HepG2 (cell line): ENCODE data around the gene BBOF1. TPM values are rescaled to one million over a fixed set of nuclear protein-coding genes. Genes with fewer than 3 reads are reported as not detected.
A peak's percentile ranks its signal among the peaks of the same experiment; 100 is the strongest.

ENCODE experiments used
- ATAC-seq: fragments of 200-7000 bp; cut with Tn5 transposase; 3 replicates; pipeline ENCODE4 v1.9.1; 2020; ENCODE audit warnings: mild to moderate bottlenecking, moderate library complexity
- BruUV-seq: library from RNA; stranded (reverse); fragments of 400-500 nt; replicated peaks from 2 replicates; lab custom pipeline; 2021; lab: Mats Ljungman, UMichigan
- CTCF ChIA-PET: fragments of 300-600 bp; formaldehyde crosslinking; extraction: SDS; loops from one replicate; lab custom pipeline; 2021; ENCODE audit warnings: low total read pairs, inconsistent platforms, low intra/inter-chr PET ratio; lab: Yijun Ruan, JAX
- POLR2A ChIA-PET: fragments of 350-600 bp; sonication (Branson Sonifier 250); formaldehyde crosslinking; loops from one replicate; lab custom pipeline; 2020; ENCODE audit warnings: antibody characterized with exemption, inconsistent platforms; lab: Yijun Ruan, JAX
- DNase-seq: peaks from one replicate; pipeline ENCODE4 v3.0.0-alpha.2; 2015; ENCODE audit warnings: low spot score
- FAIRE-seq: peaks from 3 replicates; lab custom pipeline; 2011; peaks lifted over from hg19 to GRCh38; lab: Jason Lieb, UNC
- H2AFZ ChIP-seq: one replicate; pipeline ENCODE4 v1.6.1; 2011; ENCODE audit warnings: low read length, inconsistent platforms
- H3K27ac ChIP-seq: fragments of 300-600 bp; 3 replicates; pipeline ENCODE4 v1.8.0; 2011; ENCODE audit warnings: mixed run types, mild to moderate bottlenecking, mixed read lengths, low read length, inconsistent platforms; ENCODE audit not compliant: insufficient read depth; ENCODE audit errors: extremely low read length
- H3K27me3 ChIP-seq, 2 experiments: fragments of 200-600 bp in 1 of 2; 2 replicates in 1 of 2; 3 replicates in 1 of 2; pipeline versions ENCODE4 v1.6.0 to v1.8.0; 2011; ENCODE audit warnings: low read length in 2 of 2, mild to moderate bottlenecking in 2 of 2, moderate library complexity in 2 of 2, inconsistent platforms in 1 of 2; ENCODE audit not compliant: insufficient read depth in 2 of 2, control insufficient read depth in 1 of 2
- H3K36me3 ChIP-seq, 2 experiments: fragments of 200-600 bp in 1 of 2; replicated peaks in 1 of 2; 2 replicates in 1 of 2; 3 replicates in 1 of 2; pipeline versions ENCODE4 v1.5.1 to v1.8.0; 2011; ENCODE audit warnings: low read length in 2 of 2, inconsistent platforms in 1 of 2; ENCODE audit not compliant: insufficient read depth in 2 of 2, control insufficient read depth in 1 of 2
- H3K4me1 ChIP-seq: 2 replicates; pipeline ENCODE4 v1.5.1; 2012; ENCODE audit warnings: low read length, inconsistent platforms; ENCODE audit not compliant: insufficient read depth
- H3K4me2 ChIP-seq: 2 replicates; pipeline ENCODE4 v1.6.0; 2011; ENCODE audit warnings: low read depth, low read length, inconsistent platforms
- H3K4me3 ChIP-seq, 3 experiments: fragments of 200-600 bp in 1 of 3; sonication (generic), shearing (Covaris generic) in 1 of 3; replicated peaks in 1 of 3; 2 replicates each; pipeline ENCODE4 v1.5.1; 2011 to 2016; ENCODE audit warnings: low read length in 3 of 3, inconsistent platforms in 2 of 3, low read depth in 2 of 3, mild to moderate bottlenecking in 2 of 3, control low read depth in 1 of 3, mixed read lengths in 1 of 3; ENCODE audit not compliant: insufficient read depth in 1 of 3
- H3K79me2 ChIP-seq: one replicate; pipeline ENCODE4 v1.6.1; 2011; ENCODE audit warnings: low read length, inconsistent platforms; ENCODE audit not compliant: insufficient read depth
- H3K9ac ChIP-seq: 2 replicates; pipeline ENCODE4 v1.6.0; 2011; ENCODE audit warnings: mild to moderate bottlenecking, low read depth, low read length, inconsistent platforms; ENCODE audit not compliant: insufficient read depth
- H3K9me3 ChIP-seq: 2 replicates; pipeline ENCODE4 v1.5.1; 2012; ENCODE audit warnings: mild to moderate bottlenecking, low read length
- H4K20me1 ChIP-seq: 2 replicates; pipeline ENCODE4 v1.6.0; 2011; ENCODE audit warnings: inconsistent platforms, mild to moderate bottlenecking, low read length, moderate library complexity; ENCODE audit not compliant: insufficient read depth
- BORCS8-MEF2B ChIP-seq: sonication (generic); formaldehyde crosslinking; IDR thresholded peaks from 2 replicates; pipeline ENCODE4 v1.8.0; 2022; ENCODE audit warnings: mild to moderate bottlenecking, missing genetic modification reagents
- CHCHD3 ChIP-seq: sonication (generic); formaldehyde crosslinking; IDR thresholded peaks from 2 replicates; pipeline ENCODE4 v1.8.0; 2022; ENCODE audit warnings: mild to moderate bottlenecking, missing genetic modification reagents, moderate library complexity
- GABPB1 ChIP-seq: IDR thresholded peaks from 2 replicates; pipeline ENCODE4 v1.6.1; 2016; ENCODE audit warnings: mild to moderate bottlenecking, missing genetic modification reagents, moderate library complexity, missing compliant biosample characterization
- KAT7 ChIP-seq: IDR thresholded peaks from 2 replicates; pipeline ENCODE4 v1.6.1; 2018; ENCODE audit warnings: borderline replicate concordance, missing compliant biosample characterization
- MAFF ChIP-seq: IDR thresholded peaks from 2 replicates; pipeline ENCODE4 v1.6.1; 2011; ENCODE audit warnings: low read depth, low read length, improper control_type of control experiment
- MAFK ChIP-seq, 2 experiments: IDR thresholded peaks in 1 of 2; conservative IDR thresholded peaks in 1 of 2; 2 replicates each; pipeline ENCODE4 v1.6.1; 2011; ENCODE audit warnings: improper control_type of control experiment in 2 of 2, low read length in 2 of 2
- PCBP2 ChIP-seq: fragments of 200-400 bp; formaldehyde crosslinking; optimal IDR thresholded peaks from 2 replicates; pipeline ENCODE3; 2018; ENCODE audit warnings: low read length, low read depth; ENCODE audit not compliant: poor library complexity, severe bottlenecking
- RNF2 ChIP-seq: fragments of 450-650 bp; conservative IDR thresholded peaks from 2 replicates; pipeline ENCODE4 v1.6.1; 2016; ENCODE audit warnings: low read depth
- TBX3 ChIP-seq: fragments of 450-650 bp; IDR thresholded peaks from 2 replicates; pipeline ENCODE4 v1.6.1; 2017; ENCODE audit warnings: antibody characterized with exemption, mild to moderate bottlenecking, inconsistent platforms, borderline replicate concordance
- ZNF543 ChIP-seq: sonication (generic); formaldehyde crosslinking; IDR thresholded peaks from 2 replicates; pipeline ENCODE4 v1.4.0; 2020; ENCODE audit warnings: mild to moderate bottlenecking, missing genetic modification reagents
- ZNF841 ChIP-seq: sonication (generic); formaldehyde crosslinking; IDR thresholded peaks from 2 replicates; pipeline ENCODE4 v1.8.1; 2023; ENCODE audit warnings: missing genetic modification reagents, borderline replicate concordance
- WGBS: methylation state at CpG from one replicate; pipeline ENCODE4 v1.1.6; 2017; ENCODE audit warnings: low lambda C conversion rate; 5-methylcytosine and 5-hydroxymethylcytosine counted together
- in situ Hi-C: cut with HindIII; loops from 2 replicates; pipeline ENCODE4 v1.10.0; 2017; ENCODE audit warnings: low pct_unique_long_range_greater_than_20kb; ENCODE audit not compliant: extremely low pct_ligation_motif_present
- intact Hi-C: fragments of 100-400 bp; cut with micrococcal nuclease; formaldehyde crosslinking; loops from one replicate; pipeline ENCODE4 v1.10.0; 2022; ENCODE audit not compliant: unreplicated experiment
- polyA plus RNA-seq, 8 experiments: library from polyadenylated mRNA; depleted of rRNA in 3 of 8; stranded (reverse) in 7 of 8; unstranded in 1 of 8; fragments of >200 nt; fragmentation: Illumina TruSeq in 4 of 8; extraction: Trizol in 4 of 8; gene quantifications; 2 replicates each; pipeline versions ENCODE4 v1.2.1 to v1.2.3, GENCODE V29; 2011 to 2016; ENCODE audit warnings: low read depth in 4 of 8, missing spikeins in 1 of 8, mixed read lengths in 1 of 8; ENCODE audit not compliant: insufficient read depth in 1 of 8
- total RNA-seq, 5 experiments: library from RNA; depleted of rRNA; stranded (reverse); fragments of >200 nt; fragmentation: Illumina TruSeq; extraction: Trizol; gene quantifications; 2 replicates each; pipeline ENCODE4 v1.2.3, GENCODE V29; 2016; ENCODE audit warnings: low read depth in 1 of 5
- TF ChIP-seq, protein P1 (sequence below): sonication (generic); formaldehyde crosslinking; IDR thresholded peaks from 2 replicates; pipeline ENCODE4 v1.8.1; 2023; ENCODE audit warnings: missing genetic modification reagents, inconsistent platforms, borderline replicate concordance

The BBOF1 gene
- total and polyA plus RNA-seq, 2 of the 13 experiments (the other 11 are each of a cell fraction or from before 2014, with no cell fraction given): 1.6 to 2.3 TPM

DNA sequence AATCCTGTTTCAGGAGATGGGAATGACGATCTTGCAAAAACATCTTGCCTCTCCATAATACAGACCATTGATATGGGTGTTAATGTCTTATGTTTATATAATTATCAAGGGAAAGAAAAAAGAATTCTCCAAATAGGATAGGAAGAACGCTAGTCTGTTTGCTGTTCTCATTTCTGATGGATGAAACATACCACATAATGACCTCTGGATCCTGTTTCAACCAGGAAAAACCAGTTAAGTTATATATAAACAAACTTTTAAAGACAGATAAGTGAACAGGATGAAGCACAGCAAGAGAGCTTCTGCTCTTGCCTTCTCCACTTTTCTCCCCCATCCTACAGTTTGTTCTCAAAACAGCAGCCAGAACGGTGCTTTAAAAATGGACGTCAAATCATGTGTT, 41.3 kb upstream of the BBOF1 start:
- no peak overlapping the region for H3K27ac ChIP-seq
- intact Hi-C loops: no loop called here
- TF ChIP-seq ZNF841: no peak
- TF ChIP-seq RNF2: no peak
- TF ChIP-seq PCBP2: no peak
- TF ChIP-seq GABPB1 (CRISPR knock-in tag): no peak
- TF ChIP-seq ZNF543 (CRISPR knock-in tag): no peak
- no peak for TF ChIP-seq CHCHD3 (CRISPR knock-in tag)
- TF ChIP-seq MAFK (conservative IDR thresholded peaks at IDR 0.05 in 1 of 2, IDR thresholded peaks at IDR 0.05 in 1 of 2; ENCODE audit: low read length in 2 of 2): peak; percentile 50 to 71
- no peak for TF ChIP-seq TBX3
- TF ChIP-seq KAT7 (CRISPR knock-in tag): no peak
- TF ChIP-seq, protein P1, sequence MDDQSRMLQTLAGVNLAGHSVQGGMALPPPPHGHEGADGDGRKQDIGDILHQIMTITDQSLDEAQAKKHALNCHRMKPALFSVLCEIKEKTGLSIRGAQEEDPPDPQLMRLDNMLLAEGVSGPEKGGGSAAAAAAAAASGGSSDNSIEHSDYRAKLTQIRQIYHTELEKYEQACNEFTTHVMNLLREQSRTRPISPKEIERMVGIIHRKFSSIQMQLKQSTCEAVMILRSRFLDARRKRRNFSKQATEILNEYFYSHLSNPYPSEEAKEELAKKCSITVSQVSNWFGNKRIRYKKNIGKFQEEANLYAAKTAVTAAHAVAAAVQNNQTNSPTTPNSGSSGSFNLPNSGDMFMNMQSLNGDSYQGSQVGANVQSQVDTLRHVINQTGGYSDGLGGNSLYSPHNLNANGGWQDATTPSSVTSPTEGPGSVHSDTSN: no peak
- 0 out of 2 replicates have a peak, but pooled peaks have one; percentile 19 for TF ChIP-seq MAFF
- TF ChIP-seq BORCS8-MEF2B (CRISPR knock-in tag): no peak
- H3K36me3 ChIP-seq: peaks cover 15 to 52% of the 10 kb centered on the region in 2 experiments
- no peaks in the 10 kb centered on the region for H3K9me3 ChIP-seq
- BruUV-seq: no TSS peak
- H4K20me1 ChIP-seq: no peaks in the 10 kb centered on the region
- 75% methylated on average over 4 of the region's 4 CpGs for WGBS
- no peak for DNase-seq
- no peak overlapping the region for H3K4me3 ChIP-seq
- H3K27me3 ChIP-seq: no peaks in the 10 kb centered on the region
- in situ Hi-C loops: no loop called here
- H3K4me1 ChIP-seq: peaks cover 20% of the 10 kb centered on the region
- FAIRE-seq: no peak
- POLR2A ChIA-PET: interaction anchor here (1.4 kb wide), 1 partner anchor 19 kb away, joined by 6 read pairs; no protein-coding TSS in a partner anchor
- CTCF ChIA-PET: no interaction called here
- H2AFZ ChIP-seq: no peak overlapping the region
- no peak overlapping the region for H3K4me2 ChIP-seq
- no peak; the same call in 2 of the 3 replicates for ATAC-seq
- H3K9ac ChIP-seq: no peak overlapping the region
- no peaks in the 10 kb centered on the region for H3K79me2 ChIP-seq
